Measurements from ENCODE around the gene GPATCH8.

Gene GPATCH8

DNA sequence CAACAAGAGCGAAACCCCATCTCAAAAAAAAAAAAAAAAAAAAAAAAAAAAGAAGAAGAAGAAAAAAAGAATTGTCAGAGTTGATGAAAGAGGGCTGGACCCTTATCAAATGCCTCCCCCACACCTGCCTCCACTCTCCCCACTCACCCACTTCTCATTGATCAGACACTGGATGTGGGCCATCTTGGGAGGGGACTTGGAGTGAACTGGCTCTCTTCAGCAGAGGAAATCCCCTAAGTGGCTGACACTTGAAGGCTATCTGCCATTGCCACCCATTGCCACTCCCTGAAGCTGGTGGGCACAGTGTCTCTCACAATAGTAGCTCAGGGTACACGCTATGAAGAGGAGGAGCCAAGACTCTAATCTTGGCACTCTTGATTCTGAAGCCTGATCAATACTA lies 115.4 kb downstream of the GPATCH8 start:
- Mint-ChIP-seq H3K4me3 (no peak overlapping the region), H3K27ac (no peak overlapping the region), H3K4me1 (ENCODE audit: low read depth) (peaks cover 27% of the 10 kb centered on the region), H3K27me3 (peaks cover 43% of the 10 kb centered on the region), H3K36me3 (ENCODE audit: low read depth) (no peaks in the 10 kb centered on the region), H3K9me3 (no peaks in the 10 kb centered on the region)
- intact Hi-C loops (cut with micrococcal nuclease), result no loop called here

DNA sequence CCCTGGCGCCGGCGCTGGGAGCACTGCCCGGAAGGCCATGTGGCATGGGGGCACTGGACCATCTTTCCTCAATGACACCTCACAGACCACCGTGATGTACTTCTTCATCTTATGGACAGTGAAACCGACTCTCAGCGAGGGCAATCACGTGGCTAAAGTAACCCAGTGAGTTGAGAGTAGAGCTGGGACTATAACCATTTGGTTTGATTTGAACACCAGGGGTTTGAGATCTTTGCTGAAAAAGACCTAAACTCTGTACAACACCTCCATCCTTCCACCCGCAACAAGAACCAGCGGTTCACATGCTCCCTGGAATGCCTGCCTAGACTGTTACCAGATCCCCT lies 117.1 kb downstream of the GPATCH8 start:
- Mint-ChIP-seq H3K9me3 (no peaks in the 10 kb centered on the region), H3K27ac (peak overlapping the region; percentile 21), H3K4me3 (peak overlapping the region; percentile 80), H3K27me3 (peaks cover 55% of the 10 kb centered on the region), H3K36me3 (ENCODE audit: low read depth) (no peaks in the 10 kb centered on the region), H3K4me1 (ENCODE audit: low read depth) (peaks cover 39% of the 10 kb centered on the region)
- intact Hi-C loops (cut with micrococcal nuclease), result no loop called here

- peaks cover 55% of the 10 kb centered on the region for H3K27me3 Mint-ChIP-seq
- peak overlapping the region; percentile 21 for H3K27ac Mint-ChIP-seq
- peaks cover 38% of the 10 kb centered on the region for H3K4me1 Mint-ChIP-seq (ENCODE audit: low read depth)
- peak overlapping the region; percentile 80 for H3K4me3 Mint-ChIP-seq
- no peaks in the 10 kb centered on the region for H3K36me3 Mint-ChIP-seq (ENCODE audit: low read depth)
- intact Hi-C loops (cut with micrococcal nuclease), result no loop called here
- no peaks in the 10 kb centered on the region for H3K9me3 Mint-ChIP-seq
Observed at GRCh38 chr17:44385287-44386181, 117.7 kb downstream of the GPATCH8 start.

GRCh38 chr17:44384823-44385286 lies 118.4 kb downstream of the GPATCH8 start:
- H3K27ac Mint-ChIP-seq, result peak overlapping the region; percentile 21
- intact Hi-C loops (cut with micrococcal nuclease), result no loop called here
- H3K4me3 Mint-ChIP-seq, result peak overlapping the region; percentile 80
- peaks cover 56% of the 10 kb centered on the region for H3K27me3 Mint-ChIP-seq
- no peaks in the 10 kb centered on the region for H3K9me3 Mint-ChIP-seq
- no peaks in the 10 kb centered on the region for H3K36me3 Mint-ChIP-seq (ENCODE audit: low read depth)
- H3K4me1 Mint-ChIP-seq (ENCODE audit: low read depth), result peaks cover 31% of the 10 kb centered on the region

DNA sequence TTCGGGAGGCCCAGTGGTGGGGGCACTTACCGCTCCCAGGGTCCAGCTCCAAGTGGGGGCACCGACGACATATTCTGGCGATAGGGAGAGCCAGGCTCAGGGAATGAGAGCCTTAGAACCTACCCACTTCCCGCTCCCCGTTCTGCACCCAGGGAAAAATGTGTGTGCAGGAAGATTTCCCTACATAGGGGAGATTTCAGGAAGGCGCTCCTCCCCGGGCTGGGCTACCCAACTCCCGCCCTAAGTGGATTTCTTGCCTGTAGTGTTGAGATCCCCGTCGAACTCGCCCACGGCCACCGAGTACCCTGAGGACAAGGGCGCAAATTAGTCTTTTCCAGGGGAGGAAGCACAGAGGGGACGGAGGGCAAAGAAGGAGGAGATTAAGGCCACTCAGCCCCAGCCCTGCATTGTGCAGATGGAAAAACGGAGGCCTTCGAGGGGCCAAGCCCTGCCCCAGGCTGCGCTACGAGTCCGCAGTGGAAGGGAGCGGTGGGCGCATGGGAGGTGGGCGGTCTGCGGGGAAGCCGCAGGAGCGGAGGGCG lies 118.9 kb downstream of the GPATCH8 start:
- Mint-ChIP-seq H3K27ac (no peak overlapping the region), H3K27me3 (peaks cover 55% of the 10 kb centered on the region)
- intact Hi-C loops (cut with micrococcal nuclease), result no loop called here

GRCh38 chr17:44383861-44384260 lies 119.3 kb downstream of the GPATCH8 start:
- no peaks in the 10 kb centered on the region for H3K9me3 Mint-ChIP-seq
- intact Hi-C loops (cut with micrococcal nuclease), result no loop called here
- H3K27me3 Mint-ChIP-seq, result peaks cover 55% of the 10 kb centered on the region
- H3K4me3 Mint-ChIP-seq, result no peak overlapping the region
- H3K27ac Mint-ChIP-seq, result no peak overlapping the region
- peaks cover 21% of the 10 kb centered on the region for H3K4me1 Mint-ChIP-seq (ENCODE audit: low read depth)
- no peaks in the 10 kb centered on the region for H3K36me3 Mint-ChIP-seq (ENCODE audit: low read depth)

More for the DNA sequence above, 118.9 kb downstream of the GPATCH8 start:
- Mint-ChIP-seq H3K4me1 (ENCODE audit: low read depth) (peaks cover 26% of the 10 kb centered on the region), H3K9me3 (no peaks in the 10 kb centered on the region), H3K4me3 (peak overlapping the region; percentile 80), H3K36me3 (ENCODE audit: low read depth) (no peaks in the 10 kb centered on the region)

DNA sequence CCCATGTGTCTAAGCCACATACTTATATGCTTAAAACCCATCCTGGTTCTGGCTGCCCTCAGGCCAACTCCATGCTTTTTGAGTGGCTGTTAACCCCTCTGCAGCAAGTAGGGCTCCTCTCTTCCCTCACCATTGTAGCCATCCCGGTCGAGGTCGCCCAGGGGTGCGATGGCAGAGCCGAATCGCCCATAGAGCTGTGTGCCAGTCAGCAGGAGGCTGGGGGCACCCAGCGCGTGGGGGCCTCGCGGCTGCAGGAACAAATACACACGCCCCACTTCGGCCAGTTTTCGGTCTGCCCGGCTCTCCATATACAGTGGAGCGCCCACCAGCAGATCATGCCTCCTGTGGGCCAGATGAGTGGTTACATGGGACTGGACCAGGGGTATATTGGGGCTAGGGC lies 119.8 kb downstream of the GPATCH8 start:
- H3K4me1 Mint-ChIP-seq (ENCODE audit: low read depth), result peaks cover 21% of the 10 kb centered on the region
- H3K27ac Mint-ChIP-seq, result no peak overlapping the region
- intact Hi-C loops (cut with micrococcal nuclease), result no loop called here
- no peak overlapping the region for H3K4me3 Mint-ChIP-seq
- peaks cover 57% of the 10 kb centered on the region for H3K27me3 Mint-ChIP-seq
- no peaks in the 10 kb centered on the region for H3K9me3 Mint-ChIP-seq
- no peaks in the 10 kb centered on the region for H3K36me3 Mint-ChIP-seq (ENCODE audit: low read depth)

DNA sequence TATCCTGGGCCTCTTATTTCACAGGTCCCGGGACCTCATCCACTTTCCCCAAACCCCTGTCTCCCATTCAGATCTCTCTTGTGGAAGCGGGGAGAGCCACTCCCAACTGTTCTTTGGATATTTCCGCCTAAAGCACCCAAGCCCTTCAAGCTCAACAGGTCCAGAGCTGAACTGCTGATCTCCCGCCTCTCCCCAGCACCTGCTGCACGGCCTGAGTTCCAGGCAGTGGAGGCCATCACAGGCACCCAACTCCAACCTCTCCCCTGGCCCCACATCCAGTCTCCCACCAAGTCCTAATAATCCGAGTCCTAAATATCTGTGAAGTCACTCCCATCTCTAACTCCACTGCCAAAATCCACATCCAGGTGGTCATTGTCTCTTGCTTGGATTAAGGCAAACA lies 120.3 kb downstream of the GPATCH8 start:
- Mint-ChIP-seq H3K27ac (no peak overlapping the region), H3K4me3 (no peak overlapping the region), H3K27me3 (peaks cover 57% of the 10 kb centered on the region), H3K9me3 (no peaks in the 10 kb centered on the region), H3K36me3 (ENCODE audit: low read depth) (no peaks in the 10 kb centered on the region), H3K4me1 (ENCODE audit: low read depth) (peaks cover 21% of the 10 kb centered on the region)
- intact Hi-C loops (cut with micrococcal nuclease), result no loop called here

DNA sequence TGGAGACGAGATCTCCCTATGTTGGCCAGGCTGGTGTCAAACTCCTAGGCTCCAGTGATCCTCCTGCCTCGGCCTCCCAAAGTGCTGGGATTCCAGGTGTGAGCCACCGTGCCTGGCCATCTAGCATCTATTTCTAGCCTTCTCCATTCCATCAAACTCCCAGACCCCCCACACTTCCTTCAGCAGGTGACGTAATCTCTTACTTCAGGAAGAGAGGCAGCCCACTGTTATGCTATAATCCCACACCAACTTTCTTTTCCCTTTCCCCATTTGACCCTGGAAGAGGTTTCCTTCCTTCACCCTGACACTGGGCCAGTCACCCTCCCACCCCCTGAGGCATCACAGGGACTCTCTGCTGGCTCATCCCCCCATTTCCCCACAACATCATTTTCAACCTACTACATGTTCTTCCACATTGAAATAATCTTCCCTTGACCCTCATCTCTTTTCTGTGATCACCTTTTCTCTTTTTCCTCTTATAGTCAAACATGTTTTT lies 121.3 kb downstream of the GPATCH8 start:
- Mint-ChIP-seq H3K9me3 (no peaks in the 10 kb centered on the region), H3K27me3 (peaks cover 50% of the 10 kb centered on the region), H3K36me3 (ENCODE audit: low read depth) (no peaks in the 10 kb centered on the region), H3K4me3 (no peak overlapping the region), H3K4me1 (ENCODE audit: low read depth) (peaks cover 21% of the 10 kb centered on the region), H3K27ac (no peak overlapping the region)
- intact Hi-C loops (cut with micrococcal nuclease), result no loop called here

DNA sequence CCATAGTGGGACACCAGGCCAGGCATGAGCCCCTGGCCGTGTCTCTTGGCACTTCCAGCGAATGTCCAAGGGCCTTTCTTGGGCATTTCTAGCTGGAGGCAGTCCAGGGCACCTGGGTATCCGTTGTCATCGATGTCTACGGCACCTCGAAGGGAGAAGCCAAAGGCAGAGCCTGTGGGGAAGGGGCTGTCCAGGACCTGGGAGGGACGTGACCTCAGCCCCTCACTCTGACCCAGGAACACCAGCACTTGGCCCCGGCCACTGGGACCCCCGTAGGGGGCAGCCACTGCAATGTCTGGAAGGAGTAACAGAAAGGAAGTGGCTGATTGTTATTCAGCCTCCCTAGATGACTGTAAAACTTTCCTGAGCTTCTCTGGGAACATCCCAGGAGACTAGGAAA lies 122.4 kb downstream of the GPATCH8 start:
- H3K27me3 Mint-ChIP-seq, result peaks cover 45% of the 10 kb centered on the region
- peaks cover 21% of the 10 kb centered on the region for H3K4me1 Mint-ChIP-seq (ENCODE audit: low read depth)
- no peak overlapping the region for H3K27ac Mint-ChIP-seq
- H3K4me3 Mint-ChIP-seq, result no peak overlapping the region
- H3K9me3 Mint-ChIP-seq, result no peaks in the 10 kb centered on the region
- H3K36me3 Mint-ChIP-seq (ENCODE audit: low read depth), result no peaks in the 10 kb centered on the region
- intact Hi-C loops (cut with micrococcal nuclease), result no loop called here

- peaks cover 40% of the 10 kb centered on the region for H3K27me3 Mint-ChIP-seq
- intact Hi-C loops (cut with micrococcal nuclease), result no loop called here
- H3K36me3 Mint-ChIP-seq (ENCODE audit: low read depth), result no peaks in the 10 kb centered on the region
- H3K4me3 Mint-ChIP-seq, result no peak overlapping the region
- H3K27ac Mint-ChIP-seq, result no peak overlapping the region
- H3K4me1 Mint-ChIP-seq (ENCODE audit: low read depth), result peaks cover 21% of the 10 kb centered on the region
- H3K9me3 Mint-ChIP-seq, result no peaks in the 10 kb centered on the region
Observed at GRCh38 chr17:44379887-44380286, 123.3 kb downstream of the GPATCH8 start.

- Mint-ChIP-seq H3K27ac (no peak overlapping the region), H3K36me3 (ENCODE audit: low read depth) (no peaks in the 10 kb centered on the region), H3K4me3 (no peak overlapping the region), H3K4me1 (ENCODE audit: low read depth) (peaks cover 19% of the 10 kb centered on the region), H3K27me3 (peaks cover 35% of the 10 kb centered on the region), H3K9me3 (no peaks in the 10 kb centered on the region)
- intact Hi-C loops (cut with micrococcal nuclease), result no loop called here
Observed at GRCh38 chr17:44378171-44378705, 125.0 kb downstream of the GPATCH8 start.

GRCh38 chr17:44376779-44377178 lies 126.4 kb downstream of the GPATCH8 start:
- H3K27ac Mint-ChIP-seq, result no peak overlapping the region
- no peaks in the 10 kb centered on the region for H3K9me3 Mint-ChIP-seq
- no peak overlapping the region for H3K4me3 Mint-ChIP-seq
- H3K4me1 Mint-ChIP-seq (ENCODE audit: low read depth), result peaks cover 9% of the 10 kb centered on the region
- intact Hi-C loops (cut with micrococcal nuclease), result no loop called here
- peaks cover 28% of the 10 kb centered on the region for H3K27me3 Mint-ChIP-seq
- no peaks in the 10 kb centered on the region for H3K36me3 Mint-ChIP-seq (ENCODE audit: low read depth)

- H3K4me3 Mint-ChIP-seq, result no peak overlapping the region
- H3K36me3 Mint-ChIP-seq (ENCODE audit: low read depth), result no peaks in the 10 kb centered on the region
- intact Hi-C loops (cut with micrococcal nuclease), result no loop called here
- H3K9me3 Mint-ChIP-seq, result no peaks in the 10 kb centered on the region
- H3K27me3 Mint-ChIP-seq, result peaks cover 31% of the 10 kb centered on the region
- H3K27ac Mint-ChIP-seq, result no peak overlapping the region
- peaks cover 7% of the 10 kb centered on the region for H3K4me1 Mint-ChIP-seq (ENCODE audit: low read depth)
Observed at GRCh38 chr17:44376124-44376523, 127.1 kb downstream of the GPATCH8 start.

Measured in dendritic cell treated with granulocyte-macrophage colony-stimulating factor and Interleukin-4, amounts not matched to agents 40 ng/mL and 50 ng/mL, for 4 days (primary cell).